ENCODE results near the gene GIT1. TPM values are rescaled to one million over a fixed set of nuclear protein-coding genes. Genes with fewer than 3 reads are reported as not detected.

The GIT1 gene
- total and polyA plus RNA-seq, 2 experiments from 2014 or later, result 15.9 to 60.9 TPM

DNA sequence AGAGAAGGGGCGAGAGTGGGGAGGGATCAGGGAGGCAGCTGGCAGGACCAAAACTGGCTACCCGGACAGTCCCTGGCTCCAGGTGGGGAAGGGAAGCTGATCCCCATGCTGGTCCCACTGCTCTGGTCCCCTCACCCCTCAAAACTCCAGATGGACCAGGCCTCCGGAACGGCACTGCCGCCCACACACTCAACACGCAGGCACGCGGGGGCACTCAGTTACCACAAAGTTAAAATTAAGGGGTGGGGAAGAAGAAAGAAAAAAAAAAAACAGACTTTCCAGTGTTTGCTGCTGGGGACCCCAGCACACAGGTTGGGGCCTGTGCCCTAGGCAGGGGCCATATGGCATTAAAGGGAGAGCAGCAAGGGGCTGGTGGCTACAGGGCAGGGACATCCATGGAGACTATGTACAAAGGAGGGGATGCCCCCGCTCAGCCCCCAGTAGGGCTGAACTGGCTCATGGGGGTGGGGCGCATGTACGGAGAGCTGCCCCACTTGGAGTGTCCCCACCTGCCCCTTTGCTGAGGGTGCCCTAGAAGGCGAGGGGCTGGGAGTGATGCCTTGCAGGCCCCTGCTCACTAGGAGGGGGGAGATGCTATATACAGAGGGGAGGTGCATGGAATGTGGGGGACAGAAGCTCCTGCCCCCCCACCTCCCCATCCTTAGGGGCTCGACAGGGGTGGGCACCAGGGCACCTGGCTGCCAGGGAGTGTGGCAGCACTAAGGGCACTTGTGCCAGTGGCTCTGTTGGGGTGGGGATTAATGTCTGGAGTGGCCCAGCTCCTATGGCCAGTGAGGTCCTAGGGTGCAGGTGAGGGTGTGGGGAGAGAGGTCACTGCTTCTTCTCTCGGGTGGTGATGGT lies 15.3 kb downstream of the GIT1 start:
- H3K4me1 Mint-ChIP-seq, result peaks cover 13% of the 10 kb centered on the region; the same call in 2 of the 3 replicates

More for the DNA sequence above, 15.3 kb downstream of the GIT1 start:
- peaks cover 13% of the 10 kb centered on the region for H3F3A ChIP-seq (replicated peaks; ENCODE audit: low read depth)
- no peak for TF ChIP-seq ZNF331 (CRISPR knock-in tag; IDR thresholded peaks at IDR 0.05; ENCODE audit: low read depth)
- no peak for TF ChIP-seq JUNB (IDR thresholded peaks at IDR 0.05; ENCODE audit: unreplicated experiment)
- TF ChIP-seq CREB1 (CRISPR knock-in tag; IDR thresholded peaks at IDR 0.05; ENCODE audit: low read depth), result no peak
- no peak for TF ChIP-seq NANOG (IDR thresholded peaks at IDR 0.05; ENCODE audit: borderline replicate concordance)
- no peak for TF ChIP-seq POLR2AphosphoS5 (IDR thresholded peaks at IDR 0.05; ENCODE audit: low read depth)
- TF ChIP-seq EZH2 (IDR thresholded peaks at IDR 0.05; ENCODE audit: low read depth, unreplicated experiment), result no peak
- TF ChIP-seq ZNF114 (CRISPR knock-in tag; IDR thresholded peaks at IDR 0.05), result no peak
- TF ChIP-seq STAT1 (IDR thresholded peaks at IDR 0.05; ENCODE audit: unreplicated experiment), result no peak
- TF ChIP-seq, protein P1, sequence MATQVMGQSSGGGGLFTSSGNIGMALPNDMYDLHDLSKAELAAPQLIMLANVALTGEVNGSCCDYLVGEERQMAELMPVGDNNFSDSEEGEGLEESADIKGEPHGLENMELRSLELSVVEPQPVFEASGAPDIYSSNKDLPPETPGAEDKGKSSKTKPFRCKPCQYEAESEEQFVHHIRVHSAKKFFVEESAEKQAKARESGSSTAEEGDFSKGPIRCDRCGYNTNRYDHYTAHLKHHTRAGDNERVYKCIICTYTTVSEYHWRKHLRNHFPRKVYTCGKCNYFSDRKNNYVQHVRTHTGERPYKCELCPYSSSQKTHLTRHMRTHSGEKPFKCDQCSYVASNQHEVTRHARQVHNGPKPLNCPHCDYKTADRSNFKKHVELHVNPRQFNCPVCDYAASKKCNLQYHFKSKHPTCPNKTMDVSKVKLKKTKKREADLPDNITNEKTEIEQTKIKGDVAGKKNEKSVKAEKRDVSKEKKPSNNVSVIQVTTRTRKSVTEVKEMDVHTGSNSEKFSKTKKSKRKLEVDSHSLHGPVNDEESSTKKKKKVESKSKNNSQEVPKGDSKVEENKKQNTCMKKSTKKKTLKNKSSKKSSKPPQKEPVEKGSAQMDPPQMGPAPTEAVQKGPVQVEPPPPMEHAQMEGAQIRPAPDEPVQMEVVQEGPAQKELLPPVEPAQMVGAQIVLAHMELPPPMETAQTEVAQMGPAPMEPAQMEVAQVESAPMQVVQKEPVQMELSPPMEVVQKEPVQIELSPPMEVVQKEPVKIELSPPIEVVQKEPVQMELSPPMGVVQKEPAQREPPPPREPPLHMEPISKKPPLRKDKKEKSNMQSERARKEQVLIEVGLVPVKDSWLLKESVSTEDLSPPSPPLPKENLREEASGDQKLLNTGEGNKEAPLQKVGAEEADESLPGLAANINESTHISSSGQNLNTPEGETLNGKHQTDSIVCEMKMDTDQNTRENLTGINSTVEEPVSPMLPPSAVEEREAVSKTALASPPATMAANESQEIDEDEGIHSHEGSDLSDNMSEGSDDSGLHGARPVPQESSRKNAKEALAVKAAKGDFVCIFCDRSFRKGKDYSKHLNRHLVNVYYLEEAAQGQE (IDR thresholded peaks at IDR 0.05; ENCODE audit: unreplicated experiment), result no peak
- TF ChIP-seq, protein P2, sequence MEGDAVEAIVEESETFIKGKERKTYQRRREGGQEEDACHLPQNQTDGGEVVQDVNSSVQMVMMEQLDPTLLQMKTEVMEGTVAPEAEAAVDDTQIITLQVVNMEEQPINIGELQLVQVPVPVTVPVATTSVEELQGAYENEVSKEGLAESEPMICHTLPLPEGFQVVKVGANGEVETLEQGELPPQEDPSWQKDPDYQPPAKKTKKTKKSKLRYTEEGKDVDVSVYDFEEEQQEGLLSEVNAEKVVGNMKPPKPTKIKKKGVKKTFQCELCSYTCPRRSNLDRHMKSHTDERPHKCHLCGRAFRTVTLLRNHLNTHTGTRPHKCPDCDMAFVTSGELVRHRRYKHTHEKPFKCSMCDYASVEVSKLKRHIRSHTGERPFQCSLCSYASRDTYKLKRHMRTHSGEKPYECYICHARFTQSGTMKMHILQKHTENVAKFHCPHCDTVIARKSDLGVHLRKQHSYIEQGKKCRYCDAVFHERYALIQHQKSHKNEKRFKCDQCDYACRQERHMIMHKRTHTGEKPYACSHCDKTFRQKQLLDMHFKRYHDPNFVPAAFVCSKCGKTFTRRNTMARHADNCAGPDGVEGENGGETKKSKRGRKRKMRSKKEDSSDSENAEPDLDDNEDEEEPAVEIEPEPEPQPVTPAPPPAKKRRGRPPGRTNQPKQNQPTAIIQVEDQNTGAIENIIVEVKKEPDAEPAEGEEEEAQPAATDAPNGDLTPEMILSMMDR (conservative IDR thresholded peaks at IDR 0.05; ENCODE audit: low read depth in 2 of 2), result no peak
- TF ChIP-seq, protein P3, sequence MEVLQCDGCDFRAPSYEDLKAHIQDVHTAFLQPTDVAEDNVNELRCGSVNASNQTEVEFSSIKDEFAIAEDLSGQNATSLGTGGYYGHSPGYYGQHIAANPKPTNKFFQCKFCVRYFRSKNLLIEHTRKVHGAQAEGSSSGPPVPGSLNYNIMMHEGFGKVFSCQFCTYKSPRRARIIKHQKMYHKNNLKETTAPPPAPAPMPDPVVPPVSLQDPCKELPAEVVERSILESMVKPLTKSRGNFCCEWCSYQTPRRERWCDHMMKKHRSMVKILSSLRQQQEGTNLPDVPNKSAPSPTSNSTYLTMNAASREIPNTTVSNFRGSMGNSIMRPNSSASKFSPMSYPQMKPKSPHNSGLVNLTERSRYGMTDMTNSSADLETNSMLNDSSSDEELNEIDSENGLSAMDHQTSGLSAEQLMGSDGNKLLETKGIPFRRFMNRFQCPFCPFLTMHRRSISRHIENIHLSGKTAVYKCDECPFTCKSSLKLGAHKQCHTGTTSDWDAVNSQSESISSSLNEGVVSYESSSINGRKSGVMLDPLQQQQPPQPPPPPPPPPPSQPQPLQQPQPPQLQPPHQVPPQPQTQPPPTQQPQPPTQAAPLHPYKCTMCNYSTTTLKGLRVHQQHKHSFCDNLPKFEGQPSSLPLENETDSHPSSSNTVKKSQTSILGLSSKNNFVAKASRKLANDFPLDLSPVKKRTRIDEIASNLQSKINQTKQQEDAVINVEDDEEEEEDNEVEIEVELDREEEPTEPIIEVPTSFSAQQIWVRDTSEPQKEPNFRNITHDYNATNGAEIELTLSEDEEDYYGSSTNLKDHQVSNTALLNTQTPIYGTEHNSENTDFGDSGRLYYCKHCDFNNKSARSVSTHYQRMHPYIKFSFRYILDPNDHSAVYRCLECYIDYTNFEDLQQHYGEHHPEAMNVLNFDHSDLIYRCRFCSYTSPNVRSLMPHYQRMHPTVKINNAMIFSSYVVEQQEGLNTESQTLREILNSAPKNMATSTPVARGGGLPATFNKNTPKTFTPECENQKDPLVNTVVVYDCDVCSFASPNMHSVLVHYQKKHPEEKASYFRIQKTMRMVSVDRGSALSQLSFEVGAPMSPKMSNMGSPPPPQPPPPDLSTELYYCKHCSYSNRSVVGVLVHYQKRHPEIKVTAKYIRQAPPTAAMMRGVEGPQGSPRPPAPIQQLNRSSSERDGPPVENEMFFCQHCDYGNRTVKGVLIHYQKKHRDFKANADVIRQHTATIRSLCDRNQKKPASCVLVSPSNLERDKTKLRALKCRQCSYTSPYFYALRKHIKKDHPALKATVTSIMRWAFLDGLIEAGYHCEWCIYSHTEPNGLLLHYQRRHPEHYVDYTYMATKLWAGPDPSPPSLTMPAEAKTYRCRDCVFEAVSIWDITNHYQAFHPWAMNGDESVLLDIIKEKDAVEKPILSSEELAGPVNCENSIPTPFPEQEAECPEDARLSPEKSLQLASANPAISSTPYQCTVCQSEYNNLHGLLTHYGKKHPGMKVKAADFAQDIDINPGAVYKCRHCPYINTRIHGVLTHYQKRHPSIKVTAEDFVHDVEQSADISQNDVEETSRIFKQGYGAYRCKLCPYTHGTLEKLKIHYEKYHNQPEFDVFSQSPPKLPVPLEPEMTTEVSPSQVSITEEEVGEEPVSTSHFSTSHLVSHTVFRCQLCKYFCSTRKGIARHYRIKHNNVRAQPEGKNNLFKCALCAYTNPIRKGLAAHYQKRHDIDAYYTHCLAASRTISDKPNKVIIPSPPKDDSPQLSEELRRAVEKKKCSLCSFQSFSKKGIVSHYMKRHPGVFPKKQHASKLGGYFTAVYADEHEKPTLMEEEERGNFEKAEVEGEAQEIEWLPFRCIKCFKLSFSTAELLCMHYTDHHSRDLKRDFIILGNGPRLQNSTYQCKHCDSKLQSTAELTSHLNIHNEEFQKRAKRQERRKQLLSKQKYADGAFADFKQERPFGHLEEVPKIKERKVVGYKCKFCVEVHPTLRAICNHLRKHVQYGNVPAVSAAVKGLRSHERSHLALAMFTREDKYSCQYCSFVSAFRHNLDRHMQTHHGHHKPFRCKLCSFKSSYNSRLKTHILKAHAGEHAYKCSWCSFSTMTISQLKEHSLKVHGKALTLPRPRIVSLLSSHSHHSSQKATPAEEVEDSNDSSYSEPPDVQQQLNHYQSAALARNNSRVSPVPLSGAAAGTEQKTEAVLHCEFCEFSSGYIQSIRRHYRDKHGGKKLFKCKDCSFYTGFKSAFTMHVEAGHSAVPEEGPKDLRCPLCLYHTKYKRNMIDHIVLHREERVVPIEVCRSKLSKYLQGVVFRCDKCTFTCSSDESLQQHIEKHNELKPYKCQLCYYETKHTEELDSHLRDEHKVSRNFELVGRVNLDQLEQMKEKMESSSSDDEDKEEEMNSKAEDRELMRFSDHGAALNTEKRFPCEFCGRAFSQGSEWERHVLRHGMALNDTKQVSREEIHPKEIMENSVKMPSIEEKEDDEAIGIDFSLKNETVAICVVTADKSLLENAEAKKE (CRISPR knock-in tag; IDR thresholded peaks at IDR 0.05), result no peak
- peaks cover 19% of the 10 kb centered on the region for H3K27me3 Mint-ChIP-seq (ENCODE audit: insufficient read depth, low read depth, poor library complexity)
- no peak overlapping the region for H3K27ac Mint-ChIP-seq
- no peak overlapping the region for H2AFZ ChIP-seq
- H3K4me3 Mint-ChIP-seq, result no peak overlapping the region
- H3K9me2 ChIP-seq (ENCODE audit: insufficient read depth), result no peaks in the 10 kb centered on the region
- H3K79me2 ChIP-seq (replicated peaks; ENCODE audit: insufficient read depth), result no peaks in the 10 kb centered on the region
- DNase-seq (ENCODE audit: low spot score), result no peak
- no peaks in the 10 kb centered on the region for H3K9me3 Mint-ChIP-seq
- no peak overlapping the region for H3K4me2 ChIP-seq
- no peaks in the 10 kb centered on the region; the same call in 1 of the 2 replicates for H4K20me1 ChIP-seq (replicated peaks; ENCODE audit: insufficient read depth)
- H3K27me3 ChIP-seq (ENCODE audit: insufficient read depth), result peaks cover 18% of the 10 kb centered on the region; the same call in 1 of the 2 replicates
- peaks cover 3% of the 10 kb centered on the region; the same call in 1 of the 2 replicates for H3K4me1 ChIP-seq (ENCODE audit: insufficient read depth)
- no peak overlapping the region for H3K27ac ChIP-seq (ENCODE audit: low read depth)
- H3K36me3 Mint-ChIP-seq (ENCODE audit: low read depth), result peaks cover 16% of the 10 kb centered on the region
- ATAC-seq, result no peak
- no peak overlapping the region for H3K4me3 ChIP-seq
- no peaks in the 10 kb centered on the region; the same call in 1 of the 2 replicates for H3K36me3 ChIP-seq (ENCODE audit: insufficient read depth)

All from GM23338 (cell line).